Activated gamma-delta T cell (primary cell): ENCODE measurements around the gene SDF2.
"Not testable (repeated sequence)": the region's sequence is repeated elsewhere in the genome, so short reads cannot be mapped to it uniquely, and the experiment has no call there.

Experiments used
- DNase-seq: peaks from one replicate; lab custom pipeline; 2025; lab: John Stamatoyannopoulos, UW

The SDF2 gene

DNA sequence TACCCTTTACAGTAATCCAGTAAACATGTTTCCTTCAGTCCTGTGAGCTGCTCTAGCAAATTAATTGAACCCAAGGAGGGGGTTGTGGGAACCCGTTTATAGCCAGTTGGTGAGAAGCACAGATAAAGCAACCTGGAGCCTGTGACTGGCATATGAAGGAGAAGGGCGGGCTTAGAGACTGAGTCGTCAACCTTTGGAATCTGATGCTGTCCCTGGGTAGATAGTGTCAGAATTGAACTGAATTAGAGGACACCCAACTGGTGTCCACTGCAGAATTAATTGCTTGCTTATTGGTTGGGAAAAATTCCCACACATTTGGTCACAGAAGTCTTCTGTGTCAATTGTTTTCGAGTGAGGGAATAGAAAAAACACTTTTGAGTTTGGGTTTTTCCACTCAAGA, 34.9 kb downstream of the SDF2 start:
- DNase-seq, result no peak

DNA sequence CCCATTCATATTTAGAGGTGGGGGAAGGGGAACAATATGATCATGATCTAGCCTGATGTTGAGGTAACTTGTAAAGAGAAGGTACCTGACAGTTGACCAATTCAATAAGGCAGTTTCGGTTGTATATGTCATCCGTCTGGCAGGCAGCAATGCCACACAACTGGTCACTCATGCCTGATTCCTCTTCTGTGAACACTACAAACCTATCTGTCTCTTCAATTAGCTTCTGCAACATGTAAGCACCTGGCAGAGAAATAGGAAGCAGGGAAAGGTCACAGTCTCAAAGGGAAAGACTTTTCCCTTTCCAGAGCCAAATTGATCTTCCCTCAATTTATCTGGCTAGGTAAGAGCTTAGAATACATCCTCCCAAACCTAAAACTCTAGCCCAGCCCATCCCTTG, 37.6 kb downstream of the SDF2 start:
- DNase-seq, result no peak

DNA sequence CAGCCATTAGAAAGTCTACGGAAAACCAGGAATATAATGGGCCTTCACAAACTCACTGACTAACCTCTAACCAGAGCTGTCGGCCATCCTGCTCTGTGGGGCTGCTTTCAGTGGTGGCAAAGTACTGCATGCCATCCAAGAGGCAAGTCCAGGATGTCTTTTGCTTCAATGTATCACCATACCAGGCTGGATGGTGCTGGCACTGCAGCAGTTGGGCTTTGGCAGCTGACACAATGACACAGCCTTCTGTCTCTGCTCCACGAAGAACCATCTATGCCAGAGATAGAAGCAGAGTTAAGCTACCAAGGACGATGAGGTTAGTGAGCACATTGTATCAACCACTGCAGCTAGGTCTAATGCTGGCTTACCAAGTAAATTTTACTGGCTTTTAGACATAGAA, 38.0 kb downstream of the SDF2 start:
- DNase-seq, result no peak

DNA sequence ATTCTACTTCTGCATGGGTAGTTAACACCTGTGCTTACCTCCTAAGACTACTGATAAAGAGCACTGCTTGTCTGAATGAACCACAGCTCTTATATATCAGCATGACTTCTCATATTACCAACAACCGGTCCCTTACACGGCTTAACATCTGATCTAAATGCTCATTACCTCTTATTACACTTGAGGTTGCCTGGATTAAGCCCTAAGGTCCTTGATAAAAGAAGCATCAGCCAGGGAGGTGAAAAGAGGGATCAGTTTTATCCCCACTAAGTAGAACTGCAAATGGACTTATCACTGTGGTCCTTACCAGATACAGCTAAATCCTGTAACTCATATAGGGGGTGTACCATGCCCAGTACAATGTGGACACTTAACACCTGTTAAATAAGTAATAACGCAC, 39.5 kb downstream of the SDF2 start:
- DNase-seq, result no peak

DNA sequence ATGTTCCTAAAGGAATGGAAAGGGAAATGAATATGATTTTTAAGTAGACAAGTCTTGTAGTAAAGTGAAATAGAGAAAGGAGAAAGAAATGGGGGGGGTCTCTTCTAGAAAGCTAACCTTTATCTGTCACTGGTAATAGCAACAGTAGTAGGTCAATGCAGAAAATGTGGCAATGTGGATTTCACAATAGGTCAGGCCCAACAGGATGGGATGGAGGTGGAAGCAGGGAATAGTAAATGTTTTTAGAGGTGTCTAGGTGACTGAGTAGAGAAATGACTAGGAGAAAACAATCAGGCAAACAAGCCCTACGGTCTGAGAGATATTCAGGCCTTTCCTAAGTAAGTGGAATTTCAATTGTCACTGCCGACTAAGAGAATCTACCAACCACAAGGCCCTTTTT, 41.7 kb downstream of the SDF2 start:
- no peak for DNase-seq

DNA sequence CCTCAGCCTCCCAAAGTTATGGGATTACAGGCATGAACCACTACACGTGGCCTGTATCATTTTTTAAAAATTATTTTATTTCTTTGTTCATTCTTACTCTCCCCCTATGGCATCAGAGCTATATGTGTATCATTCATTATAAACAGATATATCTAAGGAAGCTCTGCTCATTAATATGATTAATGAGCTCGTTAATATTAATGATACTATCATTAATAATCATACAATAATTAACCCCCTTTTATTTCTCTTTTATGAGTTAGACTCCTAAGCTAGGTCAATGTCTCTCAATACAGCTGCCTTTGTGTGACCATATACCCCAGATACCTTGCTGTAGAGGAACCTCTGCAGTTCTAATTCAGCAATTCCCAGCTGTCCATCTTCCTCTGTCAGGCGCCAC, 43.2 kb downstream of the SDF2 start:
- DNase-seq, result no peak

DNA sequence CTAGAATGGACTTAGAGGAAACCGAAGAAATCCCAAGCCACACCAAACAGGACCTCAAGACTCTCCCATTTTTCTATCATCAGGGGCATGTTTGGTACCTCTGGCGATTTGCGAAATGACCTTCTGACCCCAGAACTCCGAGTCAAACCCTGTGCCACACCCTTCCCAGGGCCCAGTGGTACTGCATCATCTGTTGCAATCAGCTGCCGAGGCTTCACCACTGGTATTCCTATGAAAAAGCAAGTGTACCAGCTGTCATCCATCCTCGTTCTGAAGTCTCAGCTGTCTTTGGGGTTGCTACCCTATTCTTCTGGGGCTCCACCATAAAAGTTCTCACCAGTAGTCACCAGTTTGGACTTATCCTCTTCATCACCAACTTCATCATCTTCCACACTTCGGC, 45.4 kb downstream of the SDF2 start:
- DNase-seq, result no peak

DNA sequence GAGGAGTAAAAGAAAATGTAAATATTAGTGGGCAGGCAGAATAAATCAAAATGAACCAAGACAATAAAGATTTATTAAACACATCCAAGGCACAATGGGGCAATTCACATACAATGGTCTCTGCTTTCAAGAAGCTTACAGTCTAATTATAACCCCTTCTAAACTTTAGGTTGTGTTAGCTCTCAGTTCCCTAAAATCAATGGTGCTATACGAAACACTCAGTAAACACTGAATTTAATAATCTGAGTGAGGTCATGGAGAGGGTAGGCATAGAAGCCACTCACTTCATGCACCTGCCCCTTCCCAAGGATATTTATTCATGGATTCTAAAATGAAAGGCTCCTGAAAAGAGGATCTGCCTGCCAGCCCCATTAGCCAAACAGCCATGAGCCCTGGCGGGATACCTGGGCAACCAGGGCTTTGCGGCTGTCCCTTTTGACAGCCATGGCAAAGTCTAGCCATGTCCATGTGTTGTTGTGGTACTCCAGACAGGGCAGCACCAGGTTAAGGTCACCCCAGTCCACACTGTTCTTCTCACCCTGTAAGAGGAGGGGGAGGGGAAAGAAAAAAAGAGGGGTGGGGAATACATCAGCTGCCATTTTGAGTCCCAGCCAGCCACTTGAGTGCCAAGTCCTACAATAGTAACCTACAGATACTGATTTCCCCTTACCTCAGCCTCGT, 46.3 kb downstream of the SDF2 start:
- no peak for DNase-seq

DNA sequence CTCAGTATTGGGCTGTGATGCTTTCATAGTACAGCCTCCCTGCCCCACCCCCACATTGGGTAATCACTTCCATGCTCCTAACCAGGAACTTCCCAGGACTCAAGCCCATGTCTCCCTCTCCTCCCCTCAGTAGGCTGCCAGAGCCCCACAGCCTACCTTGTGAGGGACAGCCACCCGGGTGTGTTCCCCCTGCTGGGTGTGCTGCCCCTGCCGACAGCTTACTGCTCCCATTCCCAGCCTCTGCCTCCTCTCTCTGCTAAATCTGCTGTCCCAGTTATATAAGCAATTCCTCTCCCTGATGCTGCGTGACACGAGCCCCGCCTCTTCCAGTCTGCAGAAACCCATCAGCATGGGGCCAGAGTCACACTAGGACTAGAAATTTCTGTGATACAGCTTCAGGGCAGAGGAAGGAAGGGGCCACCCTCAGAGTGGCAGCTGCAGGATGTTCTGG, 47.8 kb downstream of the SDF2 start, which contains the start of gene RSKR:
Gene RSKR, minus strand, starts transcription at position 255 of the 451 bp plus-strand sequence. Its CDS starts 24 bp downstream, at position 231.
- no peak for DNase-seq

DNA sequence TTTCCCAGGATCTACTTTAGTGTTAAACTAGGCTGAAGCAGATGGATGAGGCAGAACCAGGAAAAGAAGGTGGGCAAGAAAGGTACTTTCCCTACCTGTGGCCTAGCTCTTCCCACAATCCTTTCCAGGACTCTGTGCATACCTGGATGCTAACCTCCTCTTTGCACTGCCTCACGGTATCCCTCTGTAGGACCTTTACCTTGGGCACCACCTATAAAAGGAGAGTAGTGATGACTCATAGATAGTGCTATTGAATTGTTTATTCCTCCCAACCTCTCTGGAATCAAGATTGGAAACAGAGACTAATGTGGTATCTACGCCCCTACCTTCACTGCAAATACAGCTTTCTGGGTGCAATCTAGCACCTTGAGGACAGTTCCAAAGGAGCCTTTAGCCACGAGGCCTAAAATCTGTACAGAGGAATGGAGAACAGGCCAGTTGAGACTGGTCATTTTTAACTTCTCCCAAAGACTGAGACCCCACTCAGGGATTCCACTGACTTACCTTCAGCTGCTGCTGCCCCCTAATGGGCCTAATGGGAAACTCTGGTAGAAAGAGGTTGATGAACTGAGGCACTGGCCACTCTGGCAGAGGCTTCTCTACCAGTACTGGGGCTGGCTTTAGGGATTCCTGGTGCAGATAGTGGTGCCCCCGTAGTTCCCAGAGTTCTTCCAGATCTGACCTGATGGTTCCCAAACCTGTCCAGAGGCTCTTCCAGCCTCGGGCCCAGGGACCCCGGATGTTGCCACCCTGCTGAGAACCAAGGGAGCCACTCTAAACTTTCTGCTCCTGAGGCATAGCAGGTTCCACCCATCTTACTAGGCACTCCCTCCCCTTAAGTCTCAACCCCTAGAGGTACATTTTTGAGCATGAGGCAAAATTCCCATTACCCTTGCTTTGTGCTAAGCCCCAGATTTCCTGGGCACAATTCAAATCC, 48.5 kb downstream of the SDF2 start:
- no peak for DNase-seq

DNA sequence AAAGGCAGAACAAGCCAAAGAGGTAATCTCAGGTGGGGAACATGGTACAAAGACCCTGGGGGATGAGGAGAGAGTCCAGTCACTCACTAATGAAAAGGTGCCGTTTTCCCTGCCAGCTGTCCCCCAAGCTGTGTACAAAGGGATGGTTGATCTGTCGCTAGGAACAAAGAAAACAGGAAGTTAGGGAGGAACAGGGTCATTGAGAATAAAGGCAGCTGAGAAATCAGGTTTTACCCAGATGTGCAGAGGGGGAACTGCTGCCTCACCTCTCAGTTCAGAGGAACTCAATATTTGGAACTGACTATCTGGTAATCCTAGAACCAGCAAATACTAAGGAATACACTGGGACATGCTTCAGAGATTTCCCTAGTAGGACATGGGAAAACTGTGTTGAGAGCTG, 49.2 kb downstream of the SDF2 start:
- no peak for DNase-seq

DNA sequence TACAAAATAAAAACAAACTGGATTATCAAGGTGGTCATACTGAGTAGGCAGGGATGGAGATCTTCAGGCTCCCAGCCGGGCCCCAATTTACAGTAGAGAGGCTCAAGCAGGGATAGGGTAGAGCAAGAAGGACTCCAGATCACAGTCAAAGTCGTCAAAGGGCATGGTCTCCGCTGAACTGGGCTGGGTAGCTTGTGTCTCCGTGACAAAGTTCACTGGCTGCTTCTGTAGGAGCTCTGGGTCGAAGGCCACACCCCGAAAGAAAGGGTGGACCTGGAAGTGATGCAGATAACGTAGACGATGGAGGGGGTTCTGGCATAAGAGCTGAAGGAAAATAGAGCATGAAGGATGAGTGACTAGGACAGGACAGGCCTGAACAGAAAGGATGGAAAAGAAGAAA, 51.3 kb downstream of the SDF2 start:
- DNase-seq, result no peak

DNA sequence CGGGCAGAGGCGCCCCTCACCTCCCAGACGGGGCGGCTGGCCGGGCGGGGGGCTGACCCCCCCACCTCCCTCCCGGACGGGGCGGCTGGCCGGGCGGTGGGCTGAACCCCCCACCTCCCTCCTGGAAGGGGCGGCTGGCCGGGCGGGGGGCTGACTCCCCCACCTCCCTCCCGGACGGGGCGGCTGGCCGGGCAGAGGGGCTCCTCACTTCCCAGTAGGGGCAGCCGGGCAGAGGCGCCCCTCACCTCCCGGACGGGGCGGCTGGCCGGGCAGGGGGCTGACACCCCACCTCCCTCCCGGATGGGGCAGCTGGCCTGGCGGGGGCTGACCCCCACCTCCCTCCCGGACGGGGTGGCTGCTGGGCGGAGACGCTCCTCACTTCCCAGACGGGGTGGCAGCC, 57.7 kb downstream of the SDF2 start:
- not testable (repeated sequence) for DNase-seq

DNA sequence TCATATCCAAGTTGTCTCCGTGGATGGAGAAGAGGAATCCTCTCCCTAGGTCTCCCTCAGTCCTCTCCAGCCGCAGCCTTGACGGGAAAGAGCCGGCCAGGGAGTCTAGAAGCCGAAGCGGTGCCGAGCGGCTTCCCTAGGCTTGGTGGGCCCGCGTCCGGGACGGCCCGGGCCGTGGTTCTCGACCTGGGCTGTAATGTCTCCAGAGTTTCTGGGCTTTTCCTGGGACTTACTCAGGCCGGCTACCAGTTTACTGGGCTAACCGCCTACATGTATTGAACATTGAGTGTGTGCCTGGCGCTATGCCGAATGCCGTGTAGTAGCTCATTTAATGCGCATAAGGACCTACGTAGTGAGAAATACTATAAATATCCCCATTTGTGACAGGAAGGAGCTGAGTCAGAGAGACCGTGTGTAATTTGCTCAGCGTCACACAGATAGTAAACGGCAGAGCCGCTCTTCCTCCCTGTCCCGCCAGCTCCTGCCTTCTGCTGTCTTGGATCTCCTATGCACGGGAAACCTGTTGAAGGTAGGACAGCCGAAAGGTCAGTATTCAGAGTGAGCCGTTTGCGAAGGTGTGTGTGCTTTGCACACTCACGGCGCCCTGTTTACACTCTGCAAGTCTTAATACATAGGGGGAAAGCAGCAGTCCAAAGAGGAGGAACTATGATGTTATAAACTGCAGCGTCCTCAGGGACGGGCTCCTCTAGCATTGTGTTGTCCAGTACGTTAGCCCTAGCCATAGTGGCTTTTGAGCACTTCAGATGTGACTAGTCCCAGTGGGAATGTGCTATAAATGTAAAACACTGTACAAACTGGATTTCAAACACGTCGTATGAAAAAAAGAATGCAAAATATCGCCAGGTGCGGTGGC, 62.2 kb downstream of the SDF2 start:
- DNase-seq, result no peak

DNA sequence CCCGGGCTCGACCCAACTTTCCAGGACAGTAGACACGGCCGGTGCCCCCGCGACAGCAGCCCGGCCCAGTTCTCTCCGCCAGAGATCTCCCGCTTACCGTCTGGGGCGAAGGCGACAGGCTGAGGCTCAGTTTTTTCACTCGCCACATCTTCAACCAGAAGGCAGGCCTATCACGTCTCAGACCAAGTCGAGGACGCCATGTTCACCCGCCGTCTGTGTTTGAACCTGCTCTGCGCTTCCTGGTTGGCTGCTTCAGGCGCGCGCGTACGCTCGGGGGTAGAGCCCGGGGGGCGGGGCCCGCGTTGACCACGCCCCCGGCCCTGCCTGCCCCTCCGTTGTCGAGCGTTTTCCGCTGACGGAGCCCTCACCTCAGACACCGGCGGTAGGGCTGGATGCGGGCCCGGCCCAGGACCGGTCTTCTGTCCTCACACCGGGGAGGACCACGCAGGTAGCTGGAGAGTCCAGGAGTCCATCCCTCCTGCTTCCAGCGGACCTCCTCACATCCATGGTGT, 62.9 kb downstream of the SDF2 start, which contains the start of gene SPAG5:
Gene SPAG5, minus strand, starts transcription at position 227 of the 512 bp plus-strand sequence. Its CDS starts 79 bp downstream, at position 148.
- DNase-seq, result peak; percentile 89

DNA sequence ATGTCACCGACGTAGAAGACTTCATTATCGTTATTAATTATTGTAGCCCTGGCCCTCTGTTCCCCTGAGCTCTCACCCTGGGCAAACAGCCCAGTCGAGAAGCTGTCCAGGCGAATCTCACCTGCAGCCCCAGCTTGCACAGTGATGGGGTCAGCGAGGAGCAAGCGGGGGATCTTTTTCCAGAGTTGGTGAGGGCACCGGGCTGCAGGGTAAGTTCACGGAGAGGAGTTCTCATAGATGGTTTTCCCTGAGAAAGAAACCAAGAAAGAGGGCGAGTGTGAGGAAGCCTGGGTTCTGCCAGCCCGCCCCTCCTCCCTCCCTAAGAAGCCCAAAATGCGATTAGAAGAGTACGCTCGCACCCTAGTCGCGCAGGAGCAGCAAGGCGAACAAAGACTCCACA, 63.3 kb downstream of the SDF2 start:
- DNase-seq, result no peak
